ENCODE measurements around the gene MACF1.
A peak's percentile ranks its signal among the peaks of the same experiment; 100 is the strongest.

The MACF1 gene

GRCh38 chr1:39269791-39270342, 65.4 kb downstream of the MACF1 start:
- FAIRE-seq, result peak; percentile 96
- TF ChIP-seq PAX5 (IDR thresholded peaks at IDR 0.05; ENCODE audit: insufficient read depth, low read length, severe bottlenecking) (peak; percentile 81), TAF1 (IDR thresholded peaks at IDR 0.05; ENCODE audit: low read depth, low read length) (no peak), POU2F2 (IDR thresholded peaks at IDR 0.05; ENCODE audit: low read depth, low read length) (0 out of 2 replicates have a peak, but pooled peaks have one; percentile 4)
- no peak for DNase-seq (ENCODE audit: insufficient read length, low spot score)

DNA sequence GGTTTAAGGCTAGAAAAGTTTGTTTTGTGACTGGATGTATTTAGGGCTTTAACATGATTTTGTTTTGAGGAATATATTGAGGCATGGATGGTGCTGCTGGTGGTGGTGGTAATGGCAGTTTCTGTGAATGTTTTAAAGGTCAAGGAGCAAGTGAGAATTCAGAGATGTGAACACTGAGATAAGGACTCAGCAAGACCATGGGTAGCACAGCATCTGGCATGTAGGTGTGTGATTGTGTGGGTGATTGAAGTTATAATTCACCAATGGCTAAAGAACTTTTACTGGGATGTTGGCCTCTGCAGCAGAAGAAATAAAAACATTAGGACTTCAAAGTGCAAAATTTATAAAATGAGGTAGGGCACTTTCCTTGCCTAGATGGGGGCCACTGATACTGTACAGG, 65.9 kb downstream of the MACF1 start:
- TF ChIP-seq PAX5 (IDR thresholded peaks at IDR 0.05; ENCODE audit: insufficient read depth, low read length, severe bottlenecking) (no peak), SPI1 (IDR thresholded peaks at IDR 0.05; ENCODE audit: low read depth, low read length) (no peak), TAF1 (IDR thresholded peaks at IDR 0.05; ENCODE audit: low read depth, low read length) (no peak), POU2F2 (IDR thresholded peaks at IDR 0.05; ENCODE audit: low read depth, low read length) (no peak), POLR2AphosphoS5 (IDR thresholded peaks at IDR 0.05; ENCODE audit: low read depth, low read length) (no peak), POLR2A (IDR thresholded peaks at IDR 0.05; ENCODE audit: low read depth, low read length) (no peak)

DNA sequence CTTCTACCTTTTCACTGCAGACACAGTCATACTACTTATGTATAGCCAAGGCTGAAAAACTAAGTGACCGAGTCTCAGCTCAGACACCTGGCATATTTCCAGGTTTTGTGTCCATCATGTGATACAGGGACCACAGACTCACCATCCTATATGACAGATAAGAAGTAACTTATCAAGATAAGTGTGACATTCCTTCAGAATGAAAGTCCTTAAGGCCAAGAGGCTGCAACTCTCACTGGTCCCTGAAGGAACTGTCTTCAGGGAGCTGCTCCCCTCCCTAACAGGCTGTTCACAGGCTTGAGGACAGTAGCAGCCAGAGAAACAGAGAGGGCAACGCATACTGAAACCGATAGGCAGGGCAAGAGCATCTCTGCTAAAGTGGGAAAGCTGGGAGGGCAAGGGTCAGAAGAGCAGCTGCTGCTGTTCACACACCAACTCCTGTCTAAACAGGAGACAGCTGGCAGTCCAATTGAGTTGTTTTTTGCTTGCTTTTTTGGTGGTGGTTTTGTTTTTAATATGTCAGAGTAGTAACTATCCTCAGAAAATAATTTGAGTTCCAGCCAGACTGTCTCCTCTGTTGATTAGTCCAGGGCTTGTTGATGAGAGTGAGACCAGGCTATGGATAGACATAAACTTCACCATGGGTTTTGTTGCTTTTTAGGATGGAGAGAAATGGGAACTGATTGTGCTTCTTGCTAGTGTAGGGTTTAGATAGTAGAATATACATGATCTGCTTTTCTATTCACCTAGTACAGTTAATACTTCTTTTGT, 67.7 kb downstream of the MACF1 start:
- peak; percentile 92 for FAIRE-seq
- no peak for DNase-seq (ENCODE audit: insufficient read length, low spot score)
- no peak for TF ChIP-seq POLR2A (IDR thresholded peaks at IDR 0.05; ENCODE audit: low read depth, low read length)
- TF ChIP-seq PAX5 (IDR thresholded peaks at IDR 0.05; ENCODE audit: insufficient read depth, low read length, severe bottlenecking), result no peak
- no peak for TF ChIP-seq POLR2AphosphoS5 (IDR thresholded peaks at IDR 0.05; ENCODE audit: low read depth, low read length)
- TF ChIP-seq TAF1 (IDR thresholded peaks at IDR 0.05; ENCODE audit: low read depth, low read length), result no peak
- no peak for TF ChIP-seq SPI1 (IDR thresholded peaks at IDR 0.05; ENCODE audit: low read depth, low read length)
- TF ChIP-seq POU2F2 (IDR thresholded peaks at IDR 0.05; ENCODE audit: low read depth, low read length), result peak; percentile 28; the same call in 1 of the 2 replicates

More for the DNA sequence above, 65.9 kb downstream of the MACF1 start:
- DNase-seq (ENCODE audit: insufficient read length, low spot score), result no peak
- peak; percentile 56 for FAIRE-seq

GRCh38 chr1:39272798-39273469, 68.4 kb downstream of the MACF1 start:
- FAIRE-seq (no peak), DNase-seq (ENCODE audit: insufficient read length, low spot score) (no peak)
- TF ChIP-seq TAF1 (IDR thresholded peaks at IDR 0.05; ENCODE audit: low read depth, low read length) (no peak), POLR2A (IDR thresholded peaks at IDR 0.05; ENCODE audit: low read depth, low read length) (no peak)

GRCh38 chr1:39275836-39276507, 71.5 kb downstream of the MACF1 start:
- DNase-seq (ENCODE audit: insufficient read length, low spot score) (no peak), FAIRE-seq (no peak)
- TF ChIP-seq POLR2AphosphoS5 (IDR thresholded peaks at IDR 0.05; ENCODE audit: low read depth, low read length), result no peak
- no peak for TF ChIP-seq SPI1 (IDR thresholded peaks at IDR 0.05; ENCODE audit: low read depth, low read length)
- TF ChIP-seq TAF1 (IDR thresholded peaks at IDR 0.05; ENCODE audit: low read depth, low read length), result no peak
- no peak for TF ChIP-seq PAX5 (IDR thresholded peaks at IDR 0.05; ENCODE audit: insufficient read depth, low read length, severe bottlenecking)

GRCh38 chr1:39277879-39278278, 73.4 kb downstream of the MACF1 start:
- FAIRE-seq (no peak), DNase-seq (ENCODE audit: insufficient read length, low spot score) (no peak)
- TF ChIP-seq PAX5 (IDR thresholded peaks at IDR 0.05; ENCODE audit: insufficient read depth, low read length, severe bottlenecking) (no peak), TAF1 (IDR thresholded peaks at IDR 0.05; ENCODE audit: low read depth, low read length) (no peak), POLR2A (IDR thresholded peaks at IDR 0.05; ENCODE audit: low read depth, low read length) (no peak)

DNA sequence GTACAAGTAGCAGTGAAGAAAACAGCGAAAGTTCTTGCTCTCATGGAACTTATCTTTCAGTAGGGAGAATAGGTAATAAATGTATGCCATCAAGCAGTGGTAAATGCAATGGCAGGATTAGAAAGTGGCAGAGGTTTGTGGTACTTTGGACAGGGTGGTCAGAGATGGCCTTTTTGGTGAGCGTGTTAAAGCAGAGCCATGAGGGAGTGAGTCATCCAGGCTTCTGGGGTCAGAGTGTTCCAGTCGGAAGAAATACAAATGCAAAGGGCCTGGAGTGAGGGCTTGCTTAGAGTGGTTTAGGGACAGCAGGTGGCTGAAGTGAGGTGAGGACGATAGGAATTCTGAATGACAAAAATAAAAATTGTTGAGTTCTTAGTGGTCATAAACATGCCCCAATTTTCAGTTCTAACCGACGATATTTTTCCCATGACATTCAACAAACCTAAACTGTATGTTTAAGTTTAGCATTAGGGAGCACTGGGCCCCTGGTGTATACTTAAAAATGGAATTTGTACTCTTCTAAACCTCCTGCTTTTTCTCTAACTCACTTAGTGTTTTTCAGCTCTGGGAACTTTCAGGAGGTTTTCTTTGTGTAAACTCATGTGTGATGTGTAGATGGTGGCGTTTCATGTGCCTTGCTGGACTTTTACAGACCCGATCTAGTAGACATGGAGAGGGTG, 78.2 kb downstream of the MACF1 start:
- TF ChIP-seq PAX5 (IDR thresholded peaks at IDR 0.05; ENCODE audit: insufficient read depth, low read length, severe bottlenecking) (no peak), POLR2A (IDR thresholded peaks at IDR 0.05; ENCODE audit: low read depth, low read length) (no peak), POLR2AphosphoS5 (IDR thresholded peaks at IDR 0.05; ENCODE audit: low read depth, low read length) (no peak), POU2F2 (IDR thresholded peaks at IDR 0.05; ENCODE audit: low read depth, low read length) (no peak), SPI1 (IDR thresholded peaks at IDR 0.05; ENCODE audit: low read depth, low read length) (no peak), TAF1 (IDR thresholded peaks at IDR 0.05; ENCODE audit: low read depth, low read length) (no peak)
- no peak for FAIRE-seq

GRCh38 chr1:39283858-39284257, 79.4 kb downstream of the MACF1 start:
- FAIRE-seq (no peak), DNase-seq (ENCODE audit: insufficient read length, low spot score) (no peak)
- TF ChIP-seq POU2F2 (IDR thresholded peaks at IDR 0.05; ENCODE audit: low read depth, low read length) (no peak), POLR2A (IDR thresholded peaks at IDR 0.05; ENCODE audit: low read depth, low read length) (no peak), PAX5 (IDR thresholded peaks at IDR 0.05; ENCODE audit: insufficient read depth, low read length, severe bottlenecking) (no peak), POLR2AphosphoS5 (IDR thresholded peaks at IDR 0.05; ENCODE audit: low read depth, low read length) (no peak)

More for the DNA sequence above, 78.2 kb downstream of the MACF1 start:
- no peak for DNase-seq (ENCODE audit: insufficient read length, low spot score)

- DNase-seq (ENCODE audit: insufficient read length, low spot score), result no peak
- no peak for FAIRE-seq
- no peak for TF ChIP-seq POLR2AphosphoS5 (IDR thresholded peaks at IDR 0.05; ENCODE audit: low read depth, low read length)
- TF ChIP-seq POU2F2 (IDR thresholded peaks at IDR 0.05; ENCODE audit: low read depth, low read length), result no peak
- no peak for TF ChIP-seq POLR2A (IDR thresholded peaks at IDR 0.05; ENCODE audit: low read depth, low read length)
- no peak for TF ChIP-seq SPI1 (IDR thresholded peaks at IDR 0.05; ENCODE audit: low read depth, low read length)
- TF ChIP-seq TAF1 (IDR thresholded peaks at IDR 0.05; ENCODE audit: low read depth, low read length), result no peak
- TF ChIP-seq PAX5 (IDR thresholded peaks at IDR 0.05; ENCODE audit: insufficient read depth, low read length, severe bottlenecking), result no peak
These were observed 83.0 kb downstream of the MACF1 start for GRCh38 chr1:39287541-39287940.

Measured in GM12891 (cell line).